Endodermal cell (in vitro differentiated cells): Measurements from ENCODE around the gene RUFY1. TPM values are rescaled to one million over a fixed set of nuclear protein-coding genes. Genes with fewer than 3 reads are reported as not detected.
"Not testable (repeated sequence)": the region's sequence is repeated elsewhere in the genome, so short reads cannot be mapped to it uniquely, and the experiment has no call there.

Experiments used
- DNase-seq: peaks from one replicate; pipeline ENCODE4 v3.0.0-alpha.2; 2017
- H3K27ac ChIP-seq: 2 replicates; pipeline ENCODE4 v1.5.1; 2013; ENCODE audit warnings: mild to moderate bottlenecking, low read depth, low read length, moderate library complexity
- H3K27me3 ChIP-seq: 2 replicates; pipeline ENCODE4 v1.6.1; 2013; ENCODE audit warnings: mild to moderate bottlenecking, low read length, moderate library complexity; ENCODE audit not compliant: insufficient read depth, control insufficient read depth, poor library complexity, severe bottlenecking
- H3K36me3 ChIP-seq: 2 replicates; pipeline ENCODE4 v1.7.0; 2013; ENCODE audit warnings: mild to moderate bottlenecking, low read length, moderate library complexity; ENCODE audit not compliant: control insufficient read depth, insufficient read depth
- H3K4me1 ChIP-seq: one replicate; pipeline ENCODE4 v1.7.0; 2013; ENCODE audit warnings: low read length; ENCODE audit not compliant: control insufficient read depth, insufficient read depth
- H3K4me3 ChIP-seq: 2 replicates; pipeline ENCODE4 v1.5.1; 2013; ENCODE audit warnings: mild to moderate bottlenecking, low read length, moderate library complexity
- H3K9ac ChIP-seq: 2 replicates; pipeline ENCODE4 v1.6.1; 2013; ENCODE audit warnings: mild to moderate bottlenecking, low read length, moderate library complexity; ENCODE audit not compliant: poor library complexity, severe bottlenecking; ENCODE audit errors: extremely low read depth
- H3K9me3 ChIP-seq: 2 replicates; pipeline ENCODE4 v1.6.1; 2013; ENCODE audit warnings: mild to moderate bottlenecking, low read length, moderate library complexity; ENCODE audit not compliant: control insufficient read depth
- H3K27ac Mint-ChIP-seq: 2 replicates; pipeline ENCODE4 v1.8.0; 2020; ENCODE audit warnings: mixed read lengths
- H3K27me3 Mint-ChIP-seq: 2 replicates; pipeline ENCODE4 v1.8.0; 2021; ENCODE audit warnings: mild to moderate bottlenecking, mixed read lengths; ENCODE audit not compliant: insufficient read depth
- H3K36me3 Mint-ChIP-seq: 2 replicates; pipeline ENCODE4 v1.8.0; 2020; ENCODE audit warnings: low read depth, mixed read lengths
- H3K4me1 Mint-ChIP-seq: 2 replicates; pipeline ENCODE4 v1.8.0; 2020; ENCODE audit warnings: mixed read lengths
- H3K4me3 Mint-ChIP-seq: 2 replicates; pipeline ENCODE4 v1.8.0; 2020; ENCODE audit warnings: mild to moderate bottlenecking, moderate library complexity, mixed read lengths
- H3K9me3 Mint-ChIP-seq: 2 replicates; pipeline ENCODE4 v1.8.0; 2020; ENCODE audit warnings: mild to moderate bottlenecking, mixed read lengths
- WGBS, 2 experiments: methylation state at CpG; one replicate each; pipeline versions ENCODE4 v1.1.5 to v1.1.7; 2013; ENCODE audit warnings: missing lambda C conversion rate in 2 of 2, mixed read lengths in 1 of 2; ENCODE audit not compliant: insufficient coverage in 1 of 2, insufficient read length in 1 of 2; 5-methylcytosine and 5-hydroxymethylcytosine counted together
- total RNA-seq, 2 donors: library from RNA; stranded (reverse); fragmentation: NEBNext Ultra II Directional in 1 of 2; extraction: Animal tissue kit (Norgen Biotek cat#: 25700) in 1 of 2; gene quantifications; 2 replicates in 1 of 2; 3 replicates in 1 of 2; pipeline ENCODE4 v1.2.1, GENCODE V29; 2021

RUFY1 gene
- total RNA-seq, 2 donors from 2014 or later = 45.7 to 74.0 TPM

DNA sequence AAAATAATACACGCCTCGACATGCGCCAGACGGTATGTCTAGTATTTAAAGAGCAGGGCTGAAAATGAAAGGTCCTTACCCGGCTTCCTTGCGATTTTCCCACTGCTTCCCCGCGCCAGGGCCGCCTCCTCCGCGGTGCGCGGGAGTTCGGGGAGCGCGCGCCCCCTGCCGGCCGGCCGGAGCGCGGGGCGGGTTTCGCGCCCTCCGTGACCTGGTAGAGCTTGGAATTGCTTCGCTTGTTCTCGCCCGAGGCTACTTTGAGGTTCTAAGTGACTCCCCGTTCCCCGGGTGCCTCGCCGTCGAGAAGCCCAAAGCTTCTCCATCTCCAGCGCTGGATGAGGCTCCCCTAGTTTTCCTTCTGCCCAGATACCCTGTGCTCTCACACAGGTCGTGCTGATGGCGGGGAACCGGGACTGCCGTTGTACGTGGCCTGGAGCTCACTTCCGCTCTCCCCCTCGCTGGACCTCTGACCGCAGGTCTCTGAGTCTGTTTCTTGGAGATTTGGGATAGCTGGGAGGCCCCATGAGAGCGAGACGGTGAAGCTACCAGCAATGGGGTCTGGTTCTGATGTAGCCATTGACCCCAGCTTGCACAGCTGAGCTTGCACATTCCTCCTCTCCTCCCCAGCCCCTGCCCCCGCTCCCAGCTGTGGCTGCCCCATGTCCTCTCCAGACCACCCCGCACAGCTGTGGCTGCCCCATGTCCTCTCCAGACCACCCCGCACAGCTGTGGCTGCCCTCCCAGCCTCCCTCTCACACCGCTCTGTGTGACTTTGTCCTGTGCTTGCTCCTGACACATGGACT, 84.2 kb downstream of the RUFY1 start:
- not testable (repeated sequence) for H3K4me3 ChIP-seq, H3K4me1 Mint-ChIP-seq, H3K9me3 Mint-ChIP-seq, H3K27me3 Mint-ChIP-seq, H3K4me3 Mint-ChIP-seq, DNase-seq, H3K9ac ChIP-seq, H3K9me3 ChIP-seq, H3K27ac ChIP-seq, H3K27ac Mint-ChIP-seq, H3K36me3 Mint-ChIP-seq, H3K4me1 ChIP-seq, H3K36me3 ChIP-seq, H3K27me3 ChIP-seq
- WGBS, 2 experiments = 20 to 44% methylated on average over 1 to 5 of the region's 49 CpGs

DNA sequence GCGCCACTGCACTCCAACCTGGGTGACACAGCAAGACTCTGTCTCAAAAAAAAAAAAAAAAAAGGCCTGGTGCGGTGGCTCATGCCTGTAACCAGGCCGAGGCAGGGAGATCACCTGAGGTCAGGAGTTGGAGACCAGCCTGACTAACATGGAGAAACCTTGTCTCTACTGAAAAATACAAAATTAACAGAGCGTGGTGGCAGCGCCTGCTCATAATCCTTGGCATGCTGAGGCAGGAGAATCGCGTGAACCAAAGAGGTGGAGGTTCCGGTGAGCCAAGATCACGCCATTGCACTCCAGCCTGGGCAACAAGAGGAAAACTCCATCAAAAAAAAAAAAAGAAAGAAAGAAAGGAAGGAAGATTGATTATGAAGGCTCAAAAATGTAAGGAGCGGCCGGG, 88.9 kb downstream of the RUFY1 start:
- H3K36me3 Mint-ChIP-seq, H3K4me1 ChIP-seq, H3K4me1 Mint-ChIP-seq, H3K9me3 ChIP-seq, H3K4me3 Mint-ChIP-seq, H3K4me3 ChIP-seq, H3K27ac ChIP-seq, H3K36me3 ChIP-seq, H3K9ac ChIP-seq, H3K27ac Mint-ChIP-seq, DNase-seq, H3K9me3 Mint-ChIP-seq, H3K27me3 ChIP-seq, H3K27me3 Mint-ChIP-seq: not testable (repeated sequence)
- 87 to 94% methylated on average over 4 to 11 of the region's 11 CpGs for WGBS, 2 experiments

DNA sequence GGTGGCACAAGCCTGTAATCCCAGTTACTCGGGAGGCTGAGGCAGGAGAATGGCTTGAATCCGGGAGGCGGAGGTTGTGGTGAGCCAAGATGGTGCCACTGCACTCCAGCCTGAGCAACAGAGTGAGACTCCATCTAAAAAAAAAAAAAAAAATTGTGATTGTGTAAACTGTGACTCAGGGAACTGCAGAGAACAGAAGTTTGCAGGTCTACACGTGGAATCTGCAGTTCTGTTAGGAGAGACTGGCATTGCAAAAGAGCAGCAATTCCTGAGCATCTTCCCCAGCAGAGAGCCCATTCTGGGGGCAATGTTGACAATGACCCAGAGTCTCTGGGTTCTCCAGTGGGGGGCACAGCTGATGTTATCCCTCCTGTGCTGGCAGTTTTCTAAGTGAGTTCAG, 91.4 kb downstream of the RUFY1 start:
- not testable (repeated sequence) for H3K4me1 Mint-ChIP-seq, H3K27me3 Mint-ChIP-seq, H3K4me1 ChIP-seq, H3K27ac ChIP-seq, H3K27me3 ChIP-seq, DNase-seq, H3K9ac ChIP-seq, H3K27ac Mint-ChIP-seq, H3K9me3 Mint-ChIP-seq, H3K36me3 ChIP-seq, H3K4me3 ChIP-seq, H3K9me3 ChIP-seq, H3K4me3 Mint-ChIP-seq, H3K36me3 Mint-ChIP-seq
- WGBS, 2 experiments = no CpG with 5 or more reads among the region's 4 CpGs

DNA sequence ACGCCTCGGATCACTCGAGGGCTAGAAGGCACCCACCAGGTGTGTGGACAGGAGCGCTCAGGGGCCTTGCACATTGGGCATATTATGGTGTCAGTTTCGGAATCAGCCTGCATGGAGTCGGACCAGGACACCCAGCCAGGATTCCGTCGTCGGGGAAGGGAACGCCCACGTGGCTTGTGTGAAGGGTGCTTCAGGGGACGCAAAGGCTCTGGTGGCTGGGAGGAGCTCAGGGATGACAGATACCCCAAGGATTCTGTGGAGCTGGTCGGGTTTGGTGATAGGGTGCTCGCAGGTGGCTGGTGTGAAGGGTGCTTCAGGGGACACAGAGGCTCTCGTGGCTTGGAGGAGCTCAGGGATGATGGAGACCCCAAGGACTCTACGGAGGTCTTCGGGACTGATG, 92.3 kb downstream of the RUFY1 start:
- not testable (repeated sequence) for H3K4me3 Mint-ChIP-seq, H3K27ac Mint-ChIP-seq, H3K9me3 ChIP-seq, H3K27me3 ChIP-seq, H3K4me1 ChIP-seq, H3K9me3 Mint-ChIP-seq, DNase-seq, H3K36me3 Mint-ChIP-seq, H3K9ac ChIP-seq, H3K27ac ChIP-seq, H3K4me1 Mint-ChIP-seq, H3K27me3 Mint-ChIP-seq, H3K4me3 ChIP-seq, H3K36me3 ChIP-seq
- WGBS, 2 experiments = 92 to 96% methylated on average over 8 to 14 of the region's 17 CpGs

DNA sequence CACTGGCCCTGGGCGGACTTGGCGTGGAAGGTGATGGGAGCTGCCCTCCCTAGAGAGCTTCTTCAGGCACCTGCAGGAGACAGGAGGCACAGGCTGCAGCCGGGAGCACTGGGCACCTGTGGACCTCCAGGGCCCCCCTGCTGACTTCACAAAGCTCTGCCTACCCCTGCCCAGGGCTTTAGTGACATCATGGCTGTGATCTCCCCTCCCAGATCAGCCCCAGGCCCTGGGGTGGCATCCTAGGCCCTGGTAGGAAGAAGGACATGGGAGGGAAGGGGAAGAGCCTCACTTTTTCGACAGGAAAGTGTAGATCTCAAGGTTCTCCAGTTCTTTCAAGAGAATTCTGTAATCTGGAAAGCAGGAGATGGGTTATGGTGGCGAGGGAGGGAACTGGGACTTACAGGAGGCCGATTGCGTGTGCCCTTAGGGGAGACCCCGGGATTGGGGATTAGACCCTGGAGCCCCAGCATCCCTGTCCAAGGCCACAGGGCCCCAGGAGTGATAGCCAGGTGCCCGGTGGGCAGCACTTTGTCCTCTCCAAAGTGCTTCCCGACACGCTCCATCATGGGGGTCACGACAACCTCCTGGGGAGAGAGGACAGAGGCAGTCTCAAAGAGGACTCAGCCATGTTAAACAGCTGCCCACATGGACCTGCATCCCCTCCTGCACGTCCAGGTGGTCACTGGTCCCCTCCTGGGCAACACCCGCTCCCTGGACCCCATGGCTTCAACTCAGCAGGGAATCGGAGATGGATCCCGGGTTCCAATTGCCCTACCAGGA, 93.0 kb downstream of the RUFY1 start:
- H3K27ac Mint-ChIP-seq, H3K4me3 ChIP-seq, H3K27me3 Mint-ChIP-seq, H3K9ac ChIP-seq, H3K36me3 Mint-ChIP-seq, H3K36me3 ChIP-seq, H3K27ac ChIP-seq, H3K9me3 ChIP-seq, H3K27me3 ChIP-seq, H3K9me3 Mint-ChIP-seq, DNase-seq, H3K4me3 Mint-ChIP-seq, H3K4me1 Mint-ChIP-seq, H3K4me1 ChIP-seq: not testable (repeated sequence)
- 87 to 90% methylated on average over 7 to 13 of the region's 16 CpGs for WGBS, 2 experiments

DNA sequence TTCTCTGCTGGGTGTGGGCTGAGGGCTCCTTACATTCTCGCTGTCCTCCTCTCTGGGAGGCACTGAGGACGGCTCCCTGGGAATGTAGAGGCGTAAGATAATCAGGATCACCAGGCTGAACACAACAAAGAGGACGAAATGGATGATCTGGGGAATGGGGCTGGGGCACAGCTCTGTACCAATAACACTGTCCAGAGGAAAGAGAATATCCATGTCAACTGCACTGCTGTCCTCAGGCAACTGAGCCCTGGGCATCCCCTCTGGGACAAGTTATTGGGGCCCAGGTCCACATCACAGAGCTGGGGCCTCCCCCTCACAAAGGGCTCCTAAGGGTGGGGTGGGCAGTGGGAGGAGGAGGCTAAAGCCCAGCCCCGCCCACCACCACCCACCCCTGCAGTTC, 94.4 kb downstream of the RUFY1 start:
- not testable (repeated sequence) for H3K27ac ChIP-seq, H3K27me3 ChIP-seq, H3K36me3 ChIP-seq, H3K9me3 ChIP-seq, H3K27ac Mint-ChIP-seq, DNase-seq, H3K27me3 Mint-ChIP-seq, H3K4me3 ChIP-seq, H3K4me1 ChIP-seq, H3K9me3 Mint-ChIP-seq, H3K36me3 Mint-ChIP-seq, H3K9ac ChIP-seq, H3K4me1 Mint-ChIP-seq, H3K4me3 Mint-ChIP-seq
- WGBS, 2 experiments = 77 to 80% methylated on average over 4 of the region's 5 CpGs
